ENCODE measurements around the gene CEP89.
"Not testable (repeated sequence)": the region's sequence is repeated elsewhere in the genome, so short reads cannot be mapped to it uniquely, and the experiment has no call there.

CEP89 gene

DNA sequence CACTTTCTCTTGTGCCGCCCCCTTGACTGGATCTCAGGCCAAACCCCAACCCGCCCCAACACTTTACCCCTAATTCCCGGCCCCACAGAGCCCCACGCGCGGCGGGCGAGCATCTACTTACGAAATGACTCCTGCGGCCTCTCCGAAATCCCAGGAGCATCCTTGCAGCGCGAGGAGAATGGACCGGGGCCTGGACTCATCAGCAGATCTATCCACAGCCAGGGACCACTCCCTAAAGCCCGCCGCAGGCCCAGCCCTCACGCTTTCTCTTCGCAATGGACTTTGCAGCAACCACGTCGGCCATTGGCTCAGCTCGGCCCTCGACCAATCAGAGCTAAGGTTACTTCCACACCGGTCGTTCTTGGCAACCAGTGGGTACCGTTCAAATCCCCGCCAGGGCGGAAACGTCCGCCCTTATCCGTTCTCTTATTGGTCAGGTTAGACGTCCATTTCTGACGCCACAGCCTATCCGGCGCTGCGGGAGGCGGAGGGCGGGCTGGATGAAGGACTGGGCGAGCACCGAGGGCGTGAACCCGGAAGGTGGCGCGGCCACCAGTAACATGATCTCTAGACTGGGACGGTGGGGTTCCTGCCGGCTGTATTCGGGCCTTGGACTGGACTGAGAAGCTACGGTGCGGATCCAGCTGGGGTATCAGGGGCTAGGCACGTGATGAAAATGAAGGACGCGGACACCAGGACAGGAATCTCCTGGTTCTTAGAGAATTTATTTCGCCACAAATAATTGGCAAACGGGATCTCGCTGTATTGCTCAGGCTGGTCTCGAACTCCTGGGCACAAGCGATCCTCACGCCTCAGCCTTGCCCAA is at the start of gene CEP89, which contains the start of gene FAAP24:
Gene CEP89, minus strand, starts transcription at position 244 of the 826 bp plus-strand sequence. Its CDS starts 84 bp downstream, at position 160.
Gene FAAP24, plus strand, starts transcription at position 528 of the 826 bp plus-strand sequence. CDS start 955 bp downstream, outside the sequence.
- DNase-seq, result peak; percentile 99

DNA sequence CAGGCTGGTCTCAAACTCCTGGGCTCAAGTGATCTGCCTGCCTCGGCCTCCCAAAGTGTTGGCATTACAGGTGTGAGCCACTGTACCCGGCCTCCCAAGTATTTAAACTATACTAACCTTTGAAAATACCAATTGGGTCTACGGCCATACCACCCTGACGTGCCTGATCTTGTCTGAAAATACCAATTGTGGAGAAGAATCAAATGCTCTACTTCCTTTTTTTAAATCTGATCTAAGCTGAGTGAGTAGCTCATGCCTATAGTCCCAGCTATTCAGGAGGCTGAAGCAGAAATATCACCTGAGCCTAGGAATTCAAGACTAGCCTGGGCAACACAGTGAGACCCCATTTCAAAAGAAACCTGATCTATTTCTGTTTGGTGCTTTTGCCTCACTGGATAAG is 39.1 kb upstream of the CEP89 start:
- DNase-seq, result not testable (repeated sequence)

DNA sequence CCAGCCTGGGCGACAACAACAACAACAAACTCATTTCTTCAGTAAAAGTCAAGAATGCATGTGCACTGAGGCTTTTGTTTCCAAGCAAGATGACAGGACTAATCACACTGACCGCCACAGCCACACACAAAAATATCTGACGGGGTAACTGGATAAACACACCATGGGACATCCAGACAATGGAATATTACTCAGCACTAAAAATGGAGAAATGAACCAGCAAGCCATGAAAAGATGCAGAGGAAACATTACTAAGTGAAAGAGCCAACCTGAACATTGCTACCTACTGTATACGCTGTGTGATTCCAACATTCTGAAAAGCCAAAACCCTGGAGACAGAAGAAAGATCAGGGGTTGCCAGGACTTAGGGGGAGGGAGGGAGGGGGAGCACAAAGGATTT is 37.0 kb upstream of the CEP89 start:
- no peak for DNase-seq

DNA sequence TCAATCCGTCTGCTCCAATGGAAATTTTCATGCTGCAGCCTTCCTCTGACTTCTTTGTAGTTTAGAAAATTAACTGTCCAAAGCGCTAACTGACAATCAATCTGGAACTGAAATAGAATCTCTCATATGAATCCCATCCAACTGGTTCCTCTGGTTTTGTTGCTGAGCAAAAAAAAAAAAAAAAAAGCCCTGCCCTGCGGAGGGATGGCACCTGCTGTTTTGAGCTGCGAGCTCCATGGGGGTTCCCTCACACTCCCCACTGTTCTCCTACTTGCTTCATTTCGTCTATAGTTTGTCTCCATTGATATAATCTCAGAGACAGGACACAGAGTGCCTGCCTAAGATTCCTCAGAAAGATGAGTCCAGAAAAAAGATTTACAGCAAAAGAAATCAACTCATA is 33.7 kb upstream of the CEP89 start:
- peak; percentile 69 for DNase-seq

DNA sequence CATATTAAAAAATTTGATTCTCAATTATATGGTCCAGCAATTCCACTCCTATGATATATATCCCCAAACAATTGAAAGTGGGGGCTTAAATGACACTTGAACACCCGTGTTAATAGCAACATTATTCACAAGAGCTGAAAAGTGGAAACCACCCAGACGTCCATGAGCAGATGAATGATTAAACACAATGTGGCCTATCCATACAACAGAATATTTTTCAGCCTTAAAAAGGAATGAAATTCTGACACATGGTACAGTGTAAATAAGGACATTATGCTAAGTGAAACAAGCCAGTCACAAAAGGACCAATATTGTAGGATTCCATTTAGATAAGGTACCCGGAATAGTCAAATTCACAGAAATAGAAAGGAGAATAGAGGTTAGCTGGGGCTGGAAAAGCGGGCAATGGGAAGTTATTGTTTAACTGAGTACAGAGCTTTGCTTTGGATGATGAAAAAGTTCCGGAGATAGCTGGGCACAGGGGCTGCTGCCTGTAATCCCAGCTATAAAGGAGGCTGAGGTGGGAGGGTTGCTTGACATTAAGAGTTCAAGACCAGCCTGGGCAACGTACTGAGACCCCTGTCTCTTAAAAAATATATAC is 31.8 kb upstream of the CEP89 start:
- not testable (repeated sequence) for DNase-seq

DNA sequence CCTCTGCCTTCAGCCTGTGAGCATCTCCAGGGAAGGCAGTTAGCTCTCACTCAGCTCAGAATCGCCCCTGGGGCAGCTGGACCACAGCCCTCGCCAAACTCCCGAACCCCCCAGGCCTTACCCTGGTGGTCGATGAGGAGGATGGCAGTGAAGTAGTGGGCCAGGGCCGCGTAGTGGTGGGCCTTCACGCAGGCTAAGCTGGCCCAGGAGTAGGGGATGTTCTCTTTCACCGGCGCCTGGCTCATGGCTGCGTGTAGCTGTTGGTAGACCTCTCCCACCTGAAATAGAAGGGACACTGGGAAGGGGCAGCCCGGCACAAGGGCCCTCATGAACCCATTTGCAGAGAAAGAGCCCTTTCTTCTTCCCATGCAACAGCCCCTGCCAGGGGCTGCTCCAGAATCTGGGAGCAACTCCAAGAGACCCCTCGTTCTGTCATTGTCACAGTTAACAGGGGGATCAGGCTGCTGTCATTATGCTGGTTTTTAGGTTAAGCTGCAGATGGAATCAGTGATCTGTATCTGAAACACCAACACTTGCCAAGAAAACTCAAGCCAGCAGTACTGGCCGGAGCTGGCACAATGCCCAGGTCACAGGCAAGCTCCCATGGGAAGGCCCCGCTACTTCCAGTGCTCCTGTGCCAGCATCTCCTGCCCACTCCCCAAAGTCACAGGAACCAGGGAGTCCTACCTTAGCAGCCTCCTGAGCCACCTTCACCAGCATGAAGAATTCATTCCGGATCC is 30.5 kb upstream of the CEP89 start:
- peak; percentile 2 for DNase-seq

DNA sequence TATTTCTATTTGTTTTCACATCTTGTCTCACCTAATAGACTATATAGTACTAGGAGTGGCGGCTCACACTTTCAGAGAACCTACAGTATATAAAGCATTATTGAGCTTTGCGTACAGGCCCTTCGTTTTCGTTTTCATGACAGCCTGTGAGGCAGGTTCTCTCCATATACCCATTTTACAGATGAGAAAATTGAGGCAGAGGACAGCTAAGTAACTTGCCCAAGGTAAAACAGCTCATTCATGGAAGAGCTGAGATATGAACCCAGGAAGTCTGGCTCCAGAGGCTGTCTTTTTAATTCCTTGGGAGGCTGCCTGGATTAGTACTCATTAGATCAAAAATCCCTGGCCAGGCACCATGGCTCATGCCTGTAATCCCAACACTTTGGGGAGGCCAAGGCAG is 29.2 kb upstream of the CEP89 start:
- DNase-seq, result no peak

DNA sequence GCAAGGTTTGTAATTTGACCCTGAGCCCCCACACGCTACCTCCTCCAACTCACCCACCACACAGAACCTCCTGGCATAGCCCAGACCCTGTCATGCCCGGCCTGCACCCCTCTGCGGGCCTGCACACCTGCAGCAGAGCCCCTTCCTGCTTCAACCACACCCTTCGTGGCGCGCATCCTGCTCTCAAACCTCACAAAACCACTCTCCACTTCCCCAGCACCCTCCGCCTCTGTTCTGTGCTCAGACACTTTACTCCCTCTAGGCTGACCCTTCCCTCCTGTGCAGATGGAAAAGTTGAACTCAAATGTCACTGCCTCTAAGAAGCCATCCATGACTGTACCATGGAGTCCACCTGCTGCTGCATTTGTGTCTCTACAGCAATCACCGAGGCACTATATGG is 28.8 kb upstream of the CEP89 start:
- DNase-seq, result no peak

DNA sequence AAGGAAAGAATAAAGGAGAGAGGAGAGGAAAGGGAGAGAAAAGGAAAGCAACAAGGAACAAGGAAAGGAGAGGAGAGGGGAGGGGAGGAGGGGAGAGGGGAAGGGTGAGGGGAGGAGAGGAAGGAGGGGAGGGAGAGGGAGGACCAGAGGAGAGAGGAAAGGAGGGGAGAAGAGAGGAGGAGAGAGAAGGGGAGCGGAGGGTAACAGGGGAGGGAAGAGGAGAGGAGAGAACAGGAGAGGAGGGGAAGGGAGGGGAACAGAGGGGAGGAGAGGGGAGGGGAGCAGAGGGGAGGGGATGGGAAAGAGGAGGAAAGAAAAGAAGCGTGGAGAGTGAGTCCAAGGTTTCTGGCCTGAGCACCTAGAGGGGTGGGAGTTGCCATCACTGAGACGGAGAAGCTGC is 27.0 kb upstream of the CEP89 start:
- DNase-seq, result no peak

DNA sequence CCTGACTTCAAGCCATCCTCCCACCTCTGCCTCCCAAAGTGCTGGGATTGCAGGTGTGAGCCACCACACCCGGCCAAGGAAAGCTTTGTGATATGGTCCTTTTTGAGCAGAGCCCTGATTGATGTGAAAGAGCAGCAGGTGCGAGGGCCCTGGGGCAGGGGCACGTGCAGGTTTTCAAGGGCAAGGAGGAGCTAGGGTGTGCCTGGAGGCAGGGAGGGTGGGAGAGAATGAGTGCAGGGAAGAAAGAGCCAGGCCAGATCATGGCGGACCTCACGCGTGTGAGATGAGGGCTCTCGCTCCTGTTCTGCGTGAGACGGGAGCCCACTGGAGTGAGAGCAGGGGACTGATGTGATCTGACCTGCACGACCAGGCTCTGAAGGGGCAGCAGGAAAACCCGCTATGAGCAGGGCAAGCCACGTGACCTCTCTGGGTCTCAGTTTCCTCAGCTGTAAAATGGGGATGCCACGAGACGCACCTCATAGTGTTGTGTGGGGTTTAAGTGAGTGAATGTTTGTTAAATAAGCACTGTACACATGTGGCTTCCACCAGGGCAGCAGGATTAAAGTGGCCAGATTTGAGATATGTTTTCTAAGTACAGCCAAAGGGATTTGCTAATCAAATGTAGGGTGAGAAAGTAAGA is 26.1 kb upstream of the CEP89 start:
- DNase-seq, result no peak

DNA sequence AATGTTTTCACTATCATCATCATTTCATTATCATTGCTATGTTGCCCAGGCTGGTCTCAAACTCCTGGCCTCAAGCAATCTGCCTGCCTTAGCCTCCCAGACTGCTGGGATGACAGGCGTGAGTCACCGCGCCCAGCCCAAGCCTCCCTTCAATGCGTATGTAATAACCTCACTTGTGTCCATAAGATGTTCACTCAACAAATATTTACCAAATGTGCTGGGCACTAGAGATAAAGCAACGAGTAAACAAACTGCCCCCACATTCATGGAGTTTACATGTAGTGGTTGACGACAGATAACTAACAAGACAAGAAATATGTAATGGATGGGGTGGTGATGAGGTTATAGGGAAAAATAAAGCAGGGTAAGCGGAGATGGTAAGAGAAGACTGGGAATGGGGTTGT is 25.3 kb upstream of the CEP89 start:
- not testable (repeated sequence) for DNase-seq

DNA sequence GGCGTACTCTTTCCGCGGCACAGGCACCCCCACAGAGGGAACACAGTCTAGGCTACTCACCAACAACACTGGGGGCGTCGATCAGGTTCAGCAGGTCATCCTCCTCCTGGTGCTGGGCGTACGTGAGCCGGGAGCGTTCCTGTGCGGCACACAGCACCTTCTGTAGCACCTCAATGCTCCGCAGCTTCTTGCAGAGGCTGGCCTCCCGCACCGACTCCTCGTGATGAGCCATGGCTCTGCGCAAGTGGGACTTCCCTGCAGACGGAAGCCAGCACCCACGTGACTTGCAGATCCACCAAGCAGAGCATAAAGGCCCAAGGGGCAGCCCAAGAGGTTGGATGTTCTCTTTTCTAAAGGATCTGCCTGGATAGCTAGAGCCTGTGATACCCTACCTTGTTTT is 24.2 kb upstream of the CEP89 start:
- DNase-seq, result not testable (repeated sequence)

DNA sequence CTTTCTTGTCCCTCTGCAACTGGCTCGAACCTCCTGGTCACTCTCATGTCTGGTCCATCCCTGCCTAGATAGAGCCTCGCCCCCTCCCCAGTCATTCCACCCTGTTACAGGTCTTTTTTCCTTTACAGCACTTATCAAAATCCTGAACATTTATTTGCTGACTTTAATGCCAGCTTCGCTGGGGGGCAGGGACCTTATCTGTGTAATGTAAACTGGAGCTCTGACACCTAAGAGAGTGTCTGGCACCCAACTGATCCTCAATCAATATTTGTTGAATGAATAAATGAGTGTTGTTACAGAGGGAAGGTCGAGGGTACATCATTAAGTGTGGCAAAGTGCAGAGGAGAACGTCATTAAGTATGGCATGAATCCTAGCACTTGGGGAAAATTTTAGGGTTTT is 17.0 kb upstream of the CEP89 start:
- DNase-seq, result no peak

DNA sequence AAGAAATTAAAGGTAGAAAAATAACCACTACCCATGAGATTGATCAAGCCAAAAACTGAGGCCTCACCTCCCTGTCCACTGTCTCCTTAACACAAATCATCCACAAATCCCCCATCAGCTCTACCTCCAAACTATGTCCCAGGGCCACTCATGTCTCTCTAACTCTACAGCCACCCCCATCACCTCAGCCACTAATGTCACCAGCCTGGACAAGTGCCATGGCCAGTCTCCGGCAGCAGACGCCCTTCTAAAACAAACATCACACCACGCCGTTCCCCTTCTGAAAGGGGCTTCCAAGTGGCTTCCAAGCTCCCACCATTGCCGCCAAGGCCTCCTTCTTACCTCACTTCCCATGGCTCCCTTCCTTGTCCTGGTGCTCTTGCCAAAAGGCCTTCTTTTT is 16.5 kb upstream of the CEP89 start:
- not testable (repeated sequence) for DNase-seq

DNA sequence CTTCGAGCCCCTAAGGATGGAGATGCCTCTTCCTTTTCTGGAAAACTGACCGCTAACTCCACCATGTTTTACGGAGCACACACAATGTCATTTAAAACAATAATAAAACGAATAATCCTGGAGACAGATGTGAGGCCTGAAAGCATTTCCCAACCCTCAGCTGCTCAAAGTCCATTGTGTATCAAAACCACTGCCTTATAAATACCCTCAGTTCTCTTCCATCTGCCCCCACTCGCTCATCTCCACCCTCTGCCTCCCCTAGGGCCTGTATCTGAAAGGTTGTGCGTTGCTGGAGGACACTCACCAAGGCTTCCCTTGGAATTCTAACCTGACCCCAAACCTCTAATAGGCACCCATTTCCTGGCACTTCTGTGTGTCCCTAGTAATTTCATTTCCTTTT is 10.7 kb upstream of the CEP89 start:
- DNase-seq, result not testable (repeated sequence)

DNA sequence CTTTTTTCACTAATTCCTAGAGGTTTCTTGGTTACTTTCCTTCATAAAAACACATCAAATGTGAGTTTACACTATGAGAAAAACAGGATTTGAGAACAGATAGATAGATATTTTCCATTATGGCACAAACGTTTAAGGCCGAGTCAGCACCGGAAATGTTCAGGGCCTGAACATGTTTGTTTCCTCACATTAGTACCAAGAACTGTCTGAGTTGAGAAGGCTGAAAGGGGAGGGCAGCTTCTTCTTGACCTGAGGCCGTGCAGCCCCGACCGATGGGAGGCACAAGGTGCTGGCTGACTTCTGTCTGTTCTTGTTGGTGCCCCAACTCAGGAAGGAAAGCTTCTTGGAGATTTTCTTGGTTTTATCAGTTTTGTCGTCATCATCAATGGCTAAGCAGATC is 8.0 kb upstream of the CEP89 start:
- not testable (repeated sequence) for DNase-seq

DNA sequence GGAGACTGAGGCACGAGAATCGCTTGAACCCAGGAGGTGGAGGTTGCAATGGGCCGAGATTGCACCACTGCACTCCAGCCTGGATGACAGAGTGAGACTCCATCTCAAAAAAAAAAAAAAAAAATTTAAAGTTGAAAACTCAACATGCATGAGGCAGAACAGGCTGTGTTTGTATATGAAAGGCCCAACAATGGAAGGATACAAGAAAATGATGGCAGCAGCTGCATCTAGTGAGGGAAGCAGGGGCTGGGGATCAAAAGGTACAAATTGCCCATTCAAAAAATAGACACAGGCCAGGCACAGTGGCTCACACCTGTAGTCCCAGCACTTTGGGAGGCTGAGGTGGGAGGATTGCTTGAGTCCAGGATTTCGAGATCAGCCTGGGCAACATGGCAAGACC is 6.1 kb upstream of the CEP89 start:
- DNase-seq, result not testable (repeated sequence)

DNA sequence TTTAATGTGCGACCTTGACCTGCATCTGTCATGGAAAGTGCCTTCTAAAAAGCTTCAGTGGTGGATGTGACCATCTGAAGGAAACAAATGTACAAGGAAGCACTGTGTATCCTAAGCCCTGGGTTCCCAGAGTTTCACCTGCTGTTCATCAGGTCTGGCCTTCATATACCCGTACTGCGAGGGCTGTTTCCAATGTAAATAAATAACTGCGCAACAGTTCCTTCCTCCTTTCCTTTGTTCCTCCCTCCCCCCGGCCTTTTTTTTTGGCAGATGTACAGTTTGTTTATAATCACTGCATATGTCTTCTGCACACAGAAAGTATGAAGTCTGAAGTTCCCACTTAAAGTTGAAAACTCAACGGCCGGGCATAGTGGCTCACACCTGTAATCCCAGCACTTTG is 5.5 kb upstream of the CEP89 start:
- no peak for DNase-seq

DNA sequence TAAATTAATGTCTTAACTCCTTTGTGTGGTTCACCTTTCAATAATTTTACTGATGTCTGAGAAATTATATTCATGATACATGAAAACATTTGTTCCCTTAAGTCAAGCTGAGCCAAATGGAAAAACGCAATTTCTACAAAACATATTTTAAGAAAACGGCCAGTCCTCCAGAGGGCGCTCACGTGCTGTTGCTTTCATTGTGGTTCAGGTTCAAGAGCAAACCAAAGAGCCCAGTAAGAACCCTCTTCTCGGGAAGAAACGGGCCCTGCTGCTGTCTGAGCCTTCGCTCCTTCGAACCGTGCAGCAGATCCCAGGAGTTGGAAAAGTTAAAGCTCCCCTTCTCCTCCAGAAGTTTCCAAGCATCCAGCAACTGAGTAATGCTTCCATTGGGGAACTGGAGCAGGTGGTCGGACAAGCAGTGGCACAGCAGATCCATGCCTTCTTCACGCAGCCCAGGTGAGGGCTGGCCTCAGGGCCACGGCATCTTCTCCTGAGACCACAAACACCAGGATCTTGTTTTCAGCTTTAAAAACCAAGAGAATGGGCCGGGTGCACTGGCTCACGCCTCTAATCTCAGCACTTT is 4.6 kb upstream of the CEP89 start:
- DNase-seq, result peak; percentile 57

DNA sequence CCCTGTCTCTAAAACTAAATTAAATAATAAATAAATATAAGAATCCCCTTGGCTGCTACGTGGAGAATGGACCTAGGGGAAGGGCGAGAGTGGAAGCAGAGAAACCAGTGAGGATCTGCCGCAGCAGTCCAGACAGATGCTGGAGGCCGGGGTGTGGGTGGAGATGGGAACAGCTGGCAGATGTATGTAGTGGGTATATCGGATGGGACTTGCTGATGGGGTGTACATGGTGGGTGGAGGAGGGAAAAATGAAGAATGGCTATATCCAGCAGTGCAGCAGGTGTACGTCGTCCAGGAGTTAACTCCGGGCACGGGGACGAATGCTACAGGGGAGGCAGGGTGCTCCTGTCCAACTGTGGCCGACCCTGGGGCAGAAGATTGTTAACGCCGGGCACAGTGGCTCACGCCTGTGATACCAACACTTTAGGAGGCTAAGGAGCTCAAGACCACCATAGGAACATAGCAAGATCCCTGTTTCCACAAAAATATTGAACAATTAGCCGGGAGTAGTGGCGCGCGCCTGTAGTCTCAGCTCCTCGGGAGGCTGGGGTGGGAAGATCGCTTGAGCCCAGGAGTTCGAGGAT is 654 bp downstream of the CEP89 start:
- no peak for DNase-seq

DNA sequence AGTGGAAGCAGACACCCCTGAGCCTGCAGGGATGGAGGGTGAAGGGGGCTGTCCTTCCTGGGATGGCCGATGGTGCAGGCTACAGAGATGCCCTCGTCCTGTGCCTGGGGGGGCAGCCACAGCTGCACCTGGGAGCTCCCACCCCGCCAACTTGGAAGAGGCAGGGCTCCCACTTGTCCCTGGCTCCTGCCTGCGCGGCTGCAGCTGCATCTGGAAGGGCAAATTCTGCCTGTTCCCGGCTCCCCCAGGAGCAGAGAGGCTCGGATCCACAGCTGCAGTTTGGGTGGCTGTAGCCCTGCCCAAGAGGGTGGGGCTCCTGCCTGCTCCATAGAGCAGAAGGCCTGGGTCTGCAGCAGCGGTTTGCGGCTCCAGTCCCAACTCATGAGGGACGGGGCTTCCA is 2.2 kb downstream of the CEP89 start:
- DNase-seq, result no peak

DNA sequence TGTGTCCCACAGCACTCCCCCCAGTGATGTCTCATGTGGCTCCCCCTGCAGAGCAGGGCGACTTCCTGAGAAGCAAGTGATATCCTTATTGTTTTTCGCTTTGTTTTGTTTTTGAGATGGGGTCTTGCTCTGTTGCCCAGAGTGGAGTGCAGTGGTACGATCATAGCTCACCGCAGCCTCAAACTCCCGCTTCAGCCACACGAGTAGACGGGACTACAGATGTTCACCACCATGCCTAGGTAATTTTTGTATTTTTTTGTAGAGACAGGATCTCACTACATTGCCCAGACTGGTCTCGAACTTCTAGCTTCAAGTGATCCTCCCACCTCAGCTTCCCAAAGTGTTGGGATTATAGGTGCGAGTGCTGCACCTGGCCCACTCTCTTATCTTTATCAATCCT is 5.0 kb downstream of the CEP89 start:
- DNase-seq, result no peak

All from NCI-H2171 treated with DMSO at 0.1 percent for 48 hours (cell line).